ENCODE data around the gene SRPX2.

The SRPX2 gene

GRCh38 chrX:100695302-100695701 is 51.3 kb downstream of the SRPX2 start:
- H3K4me3 ChIP-seq (ENCODE audit: low read depth, low read length) = no peak overlapping the region
- no peak for TF ChIP-seq CTCF (IDR thresholded peaks at IDR 0.05; ENCODE audit: insufficient read depth, low read length, missing control alignments)
- CTCF ChIA-PET = interaction anchor here (2.6 kb wide), 1 partner anchor 9 kb away, joined by 18 read pairs; no protein-coding TSS in a partner anchor
- no peak for DNase-seq (ENCODE audit: low read depth, low spot score)
- POLR2A ChIA-PET = no interaction called here

- ChIA-PET CTCF (interaction anchor here (2.6 kb wide), 1 partner anchor 10 kb away, joined by 18 read pairs; no protein-coding TSS in a partner anchor), POLR2A (no interaction called here)
- no peak overlapping the region for H3K4me3 ChIP-seq (ENCODE audit: low read depth, low read length)
- no peak for TF ChIP-seq CTCF (IDR thresholded peaks at IDR 0.05; ENCODE audit: insufficient read depth, low read length, missing control alignments)
- DNase-seq (ENCODE audit: low read depth, low spot score) = no peak
Measured at GRCh38 chrX:100695991-100696390, 52.0 kb downstream of the SRPX2 start.

DNA sequence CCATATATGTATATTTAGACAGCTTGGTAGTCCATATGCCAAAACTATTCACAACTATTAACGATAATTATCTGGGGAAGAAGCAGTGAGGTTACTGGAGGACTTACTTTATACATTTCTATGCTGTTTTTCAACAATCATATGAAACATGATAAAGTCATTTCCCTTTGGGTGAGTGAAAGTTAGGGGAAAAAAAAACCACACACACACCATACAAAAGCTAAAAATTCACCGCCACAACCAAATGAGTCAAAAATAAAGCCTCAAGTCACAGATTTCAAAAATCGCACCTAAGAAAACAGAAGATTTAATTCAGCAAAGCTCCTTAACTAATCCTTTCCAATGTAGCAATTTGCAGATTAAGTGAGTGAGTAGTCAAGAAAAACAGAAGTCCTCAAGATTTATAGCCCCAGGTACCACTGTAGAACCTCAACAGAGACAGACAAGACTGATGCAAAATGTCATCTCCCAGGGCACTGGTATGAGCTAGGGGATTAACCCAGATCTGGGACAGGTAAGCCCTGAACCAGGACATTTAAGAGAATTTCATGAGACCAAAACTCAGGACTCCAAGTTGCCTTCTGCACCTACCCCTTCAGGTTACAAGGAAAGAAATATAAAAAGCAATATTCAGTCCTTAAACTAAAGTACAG is 52.8 kb downstream of the SRPX2 start:
- ChIA-PET CTCF (interaction anchor here (2.6 kb wide), 1 partner anchor 11 kb away, joined by 18 read pairs; no protein-coding TSS in a partner anchor), POLR2A (no interaction called here)
- no peak overlapping the region for H3K4me3 ChIP-seq (ENCODE audit: low read depth, low read length)
- no peak for DNase-seq (ENCODE audit: low read depth, low spot score)
- TF ChIP-seq CTCF (IDR thresholded peaks at IDR 0.05; ENCODE audit: insufficient read depth, low read length, missing control alignments) = no peak

GRCh38 chrX:100698551-100698950 is 54.6 kb downstream of the SRPX2 start:
- TF ChIP-seq CTCF (IDR thresholded peaks at IDR 0.05; ENCODE audit: insufficient read depth, low read length, missing control alignments) = no peak
- H3K4me3 ChIP-seq (ENCODE audit: low read depth, low read length) = no peak overlapping the region
- CTCF ChIA-PET = no interaction called here
- POLR2A ChIA-PET = no interaction called here
- no peak for DNase-seq (ENCODE audit: low read depth, low spot score)

- no peak for DNase-seq (ENCODE audit: low read depth, low spot score)
- CTCF ChIA-PET = interaction anchor here (0.8 kb wide), 1 partner anchor 68 kb away, joined by 3 read pairs; no protein-coding TSS in a partner anchor
- no peak for TF ChIP-seq CTCF (IDR thresholded peaks at IDR 0.05; ENCODE audit: insufficient read depth, low read length, missing control alignments)
- POLR2A ChIA-PET = no interaction called here
- no peak overlapping the region for H3K4me3 ChIP-seq (ENCODE audit: low read depth, low read length)
Measured at GRCh38 chrX:100700809-100701208, 56.8 kb downstream of the SRPX2 start.

DNA sequence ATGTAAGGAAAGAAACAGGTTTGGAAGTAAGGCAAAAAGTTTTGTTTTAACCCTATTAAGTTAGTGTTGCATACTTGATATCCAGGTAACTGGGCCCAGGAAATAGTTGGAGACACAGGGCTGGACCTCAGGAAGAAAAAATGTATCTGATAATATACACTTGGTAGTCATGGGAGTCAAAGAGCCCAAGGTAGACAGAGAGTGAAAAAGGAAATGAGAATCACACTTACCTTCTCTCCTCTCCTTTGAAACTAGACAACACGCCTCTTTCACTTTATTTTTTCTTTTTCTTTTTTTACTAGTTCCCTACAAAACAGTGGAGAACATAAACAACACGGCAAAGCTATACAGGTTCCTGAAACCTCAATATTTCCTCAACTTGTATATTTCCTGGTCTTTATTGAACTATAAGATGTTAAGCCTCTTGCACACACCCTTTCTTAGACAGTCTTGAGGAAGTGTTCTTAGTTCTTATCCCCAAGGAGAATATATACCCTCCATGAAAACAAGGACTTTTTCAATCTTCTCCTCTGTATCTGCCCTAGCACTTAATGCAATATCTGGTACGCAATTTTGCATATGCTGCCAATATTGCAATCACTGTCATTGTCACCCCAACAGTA is 60.7 kb downstream of the SRPX2 start:
- POLR2A ChIA-PET = no interaction called here
- TF ChIP-seq CTCF (IDR thresholded peaks at IDR 0.05; ENCODE audit: insufficient read depth, low read length, missing control alignments) = no peak
- no peak for DNase-seq (ENCODE audit: low read depth, low spot score)
- no peak overlapping the region for H3K4me3 ChIP-seq (ENCODE audit: low read depth, low read length)
- CTCF ChIA-PET = no interaction called here
